OCI-LY7 (cell line): Measurements from ENCODE around the gene ZNF141.

ENCODE experiments used
- CTCF ChIP-seq: fragments of 200-600 bp; sonication (generic); conservative IDR thresholded peaks from 2 replicates; pipeline ENCODE4 v1.5.1; 2014; ENCODE audit warnings: mild to moderate bottlenecking, antibody characterized with exemption, low read length, moderate library complexity, mixed read lengths
- EZH2phosphoT487 ChIP-seq: fragments of 200-600 bp; sonication (generic); IDR thresholded peaks from 2 replicates; pipeline ENCODE4 v1.6.1; 2018; ENCODE audit warnings: low read depth, borderline replicate concordance, mild to moderate bottlenecking, mixed run types, antibody characterized with exemption, low read length, moderate library complexity, mixed read lengths

- TF ChIP-seq CTCF (peak; percentile 12; the same call in 1 of the 2 replicates), EZH2phosphoT487 (no peak)
These were observed 35.2 kb upstream of the ZNF141 start for GRCh38 chr4:302381-302780.
